ENCODE measurements around the gene FCN2. TPM values are rescaled to one million over a fixed set of nuclear protein-coding genes. Genes with fewer than 3 reads are reported as not detected.

Gene FCN2
- total and polyA plus RNA-seq, 10 donors: 0.38 to 7.6 (median 1.8) TPM; not detected in 1

GRCh38 chr9:134892820-134893420 is 12.3 kb downstream of the FCN2 start:
- intact Hi-C loops (cut with DNase I; ENCODE audit: low total_unique reads): no loop called here
- peaks cover 0 to 26% (median 0%) of the 10 kb centered on the region in 7 donors for H3K27me3 ChIP-seq (replicated peaks in 1 of 7)
- TF ChIP-seq, protein P1, sequence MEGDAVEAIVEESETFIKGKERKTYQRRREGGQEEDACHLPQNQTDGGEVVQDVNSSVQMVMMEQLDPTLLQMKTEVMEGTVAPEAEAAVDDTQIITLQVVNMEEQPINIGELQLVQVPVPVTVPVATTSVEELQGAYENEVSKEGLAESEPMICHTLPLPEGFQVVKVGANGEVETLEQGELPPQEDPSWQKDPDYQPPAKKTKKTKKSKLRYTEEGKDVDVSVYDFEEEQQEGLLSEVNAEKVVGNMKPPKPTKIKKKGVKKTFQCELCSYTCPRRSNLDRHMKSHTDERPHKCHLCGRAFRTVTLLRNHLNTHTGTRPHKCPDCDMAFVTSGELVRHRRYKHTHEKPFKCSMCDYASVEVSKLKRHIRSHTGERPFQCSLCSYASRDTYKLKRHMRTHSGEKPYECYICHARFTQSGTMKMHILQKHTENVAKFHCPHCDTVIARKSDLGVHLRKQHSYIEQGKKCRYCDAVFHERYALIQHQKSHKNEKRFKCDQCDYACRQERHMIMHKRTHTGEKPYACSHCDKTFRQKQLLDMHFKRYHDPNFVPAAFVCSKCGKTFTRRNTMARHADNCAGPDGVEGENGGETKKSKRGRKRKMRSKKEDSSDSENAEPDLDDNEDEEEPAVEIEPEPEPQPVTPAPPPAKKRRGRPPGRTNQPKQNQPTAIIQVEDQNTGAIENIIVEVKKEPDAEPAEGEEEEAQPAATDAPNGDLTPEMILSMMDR (IDR thresholded peaks at IDR 0.05 in 8 of 11, conservative IDR thresholded peaks at IDR 0.05 in 3 of 11): no peak
- TF ChIP-seq POLR2AphosphoS5 (IDR thresholded peaks at IDR 0.05) (no peak), POLR2A (IDR thresholded peaks at IDR 0.05) (no peak)
- no peak overlapping the region for H3K27ac ChIP-seq
- WGBS, 5 donors: 79 to 91% (median 87%) methylated on average over 7 of the region's 7 CpGs
- DNase-seq: peak; percentile 37
- no peak overlapping the region for H3K4me3 ChIP-seq
- H3K9me3 ChIP-seq: peaks cover 0 to 9% (median 0%) of the 10 kb centered on the region in 8 donors
- peaks cover 0 to 44% (median 10%) of the 10 kb centered on the region in 6 donors for H3K4me1 ChIP-seq
- H3K36me3 ChIP-seq: no peaks in the 10 kb centered on the region

GRCh38 chr9:134894136-134894860 is 13.7 kb downstream of the FCN2 start:
- intact Hi-C loops (cut with DNase I; ENCODE audit: low total_unique reads): no loop called here
- Histone ChIP-seq H3K4me1 (peaks cover 0 to 50% (median 12%) of the 10 kb centered on the region in 6 donors), H3K27ac (no peak overlapping the region), H3K27me3 (replicated peaks in 1 of 7) (peaks cover 0 to 15% (median 0%) of the 10 kb centered on the region in 7 donors), H3K9me3 (peaks cover 0 to 19% (median 8%) of the 10 kb centered on the region in 8 donors), H3K36me3 (no peaks in the 10 kb centered on the region), H3K4me3 (no peak overlapping the region)
- DNase-seq: peak; percentile 18
- TF ChIP-seq, protein P1 (IDR thresholded peaks at IDR 0.05 in 8 of 11, conservative IDR thresholded peaks at IDR 0.05 in 3 of 11): no peak
- no peak for TF ChIP-seq POLR2A (IDR thresholded peaks at IDR 0.05)
- no peak for TF ChIP-seq POLR2AphosphoS5 (IDR thresholded peaks at IDR 0.05)
- 84 to 93% (median 91%) methylated on average over 7 of the region's 7 CpGs for WGBS, 5 donors

DNA sequence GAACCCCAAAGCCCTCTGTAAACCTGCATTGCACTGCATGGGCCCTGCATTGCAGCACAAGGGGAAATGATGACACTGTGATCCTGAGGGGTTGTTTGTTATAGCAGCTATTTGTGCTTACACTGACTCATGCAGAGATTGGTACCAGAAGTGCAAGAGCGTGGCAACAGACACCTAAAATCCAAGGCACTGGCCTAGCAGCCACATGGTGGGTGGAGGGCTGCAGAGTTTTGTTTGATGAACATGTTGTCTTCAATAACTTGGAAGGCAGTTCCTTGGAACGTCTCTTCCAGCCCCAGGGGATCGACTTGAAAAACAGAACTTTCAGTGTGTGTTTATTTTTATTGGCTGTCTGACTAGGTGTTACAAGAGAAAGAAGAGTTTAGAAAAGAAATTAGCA is 14.5 kb downstream of the FCN2 start:
- Histone ChIP-seq H3K27me3 (replicated peaks in 1 of 7) (peaks cover 0 to 12% (median 0%) of the 10 kb centered on the region in 7 donors), H3K36me3 (no peaks in the 10 kb centered on the region), H3K4me3 (no peak overlapping the region), H3K4me1 (peaks cover 0 to 50% (median 12%) of the 10 kb centered on the region in 6 donors), H3K27ac (peak overlapping the region in 5 of 8 donors; percentile 71 to 88 (median 78)), H3K9me3 (peaks cover 0 to 27% (median 16%) of the 10 kb centered on the region in 8 donors)
- DNase-seq: peak; percentile 12
- WGBS, 5 donors: 57 to 85% (median 72%) methylated on average over 3 of the region's 3 CpGs
- intact Hi-C loops (cut with DNase I; ENCODE audit: low total_unique reads): no loop called here
- TF ChIP-seq, protein P1 (IDR thresholded peaks at IDR 0.05 in 8 of 11, conservative IDR thresholded peaks at IDR 0.05 in 3 of 11): no peak
- TF ChIP-seq POLR2A (IDR thresholded peaks at IDR 0.05): no peak
- no peak for TF ChIP-seq POLR2AphosphoS5 (IDR thresholded peaks at IDR 0.05)

DNA sequence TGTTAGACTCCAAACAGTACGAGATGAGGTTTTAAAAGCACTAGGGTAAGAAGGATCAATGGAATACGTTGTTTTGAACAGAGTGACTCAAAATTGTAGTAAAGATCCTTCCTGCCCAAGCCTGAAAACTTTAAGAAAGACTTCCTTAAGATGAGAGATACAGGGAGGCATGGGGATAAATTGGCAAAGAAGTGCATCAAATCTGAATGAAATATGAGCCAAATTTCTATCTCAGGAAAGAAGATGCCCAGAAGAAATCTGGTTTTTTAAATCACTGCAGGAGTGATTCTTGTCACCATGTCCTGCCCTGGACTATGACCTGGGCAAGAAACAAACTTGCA is 14.9 kb downstream of the FCN2 start:
- H3K36me3 ChIP-seq: no peaks in the 10 kb centered on the region
- TF ChIP-seq POLR2AphosphoS5 (IDR thresholded peaks at IDR 0.05): no peak
- TF ChIP-seq, protein P1 (IDR thresholded peaks at IDR 0.05 in 8 of 11, conservative IDR thresholded peaks at IDR 0.05 in 3 of 11): no peak
- TF ChIP-seq POLR2A (IDR thresholded peaks at IDR 0.05): no peak

More for the DNA sequence above, 14.9 kb downstream of the FCN2 start:
- Histone ChIP-seq H3K9me3 (peaks cover 0 to 28% (median 16%) of the 10 kb centered on the region in 8 donors), H3K27me3 (replicated peaks in 1 of 7) (peaks cover 0 to 12% (median 0%) of the 10 kb centered on the region in 7 donors), H3K4me1 (peaks cover 0 to 50% (median 12%) of the 10 kb centered on the region in 6 donors), H3K27ac (peak overlapping the region in 6 of 8 donors; percentile 63 to 88 (median 76)), H3K4me3 (no peak overlapping the region)
- WGBS, 5 donors: 67 to 78% (median 75%) methylated on average over 2 of the region's 2 CpGs
- intact Hi-C loops (cut with DNase I; ENCODE audit: low total_unique reads): no loop called here
- no peak for DNase-seq
